Keratinocyte (primary cell): ENCODE data around the gene RASGEF1B.

Experiments
- CTCF ChIP-seq, 3 experiments: IDR thresholded peaks in 1 of 3; conservative IDR thresholded peaks in 1 of 3; optimal IDR thresholded peaks in 1 of 3; 2 replicates in 2 of 3; 3 replicates in 1 of 3; pipeline versions ENCODE3 to v1.5.1; 2011; ENCODE audit warnings: low read length in 3 of 3, mild to moderate bottlenecking in 3 of 3, moderate library complexity in 2 of 3, control low read depth in 1 of 3, inconsistent platforms in 1 of 3; ENCODE audit not compliant: insufficient read depth in 2 of 3; ENCODE audit errors: extremely low read depth in 1 of 3
- EZH2 ChIP-seq: IDR thresholded peaks from one replicate; pipeline ENCODE4 v1.6.1; 2012; ENCODE audit warnings: inconsistent platforms, mild to moderate bottlenecking, low read length, moderate library complexity

GRCh38 chr4:81449015-81449414 is 22.7 kb downstream of the RASGEF1B start:
- TF ChIP-seq CTCF (optimal IDR thresholded peaks at IDR 0.05 in 1 of 3, IDR thresholded peaks at IDR 0.05 in 1 of 3, conservative IDR thresholded peaks at IDR 0.05 in 1 of 3; ENCODE audit: extremely low read depth in 1 of 3, insufficient read depth in 2 of 3, low read length in 3 of 3) (no peak), EZH2 (no peak)
